ENCODE results near the gene NRF1. TPM values are rescaled to one million over a fixed set of nuclear protein-coding genes. Genes with fewer than 3 reads are reported as not detected.

Gene NRF1
- total and polyA plus RNA-seq, 2 of the 13 experiments (the other 11 are each of a cell fraction or from before 2014, with no cell fraction given), result 9.3 to 10.1 TPM

DNA sequence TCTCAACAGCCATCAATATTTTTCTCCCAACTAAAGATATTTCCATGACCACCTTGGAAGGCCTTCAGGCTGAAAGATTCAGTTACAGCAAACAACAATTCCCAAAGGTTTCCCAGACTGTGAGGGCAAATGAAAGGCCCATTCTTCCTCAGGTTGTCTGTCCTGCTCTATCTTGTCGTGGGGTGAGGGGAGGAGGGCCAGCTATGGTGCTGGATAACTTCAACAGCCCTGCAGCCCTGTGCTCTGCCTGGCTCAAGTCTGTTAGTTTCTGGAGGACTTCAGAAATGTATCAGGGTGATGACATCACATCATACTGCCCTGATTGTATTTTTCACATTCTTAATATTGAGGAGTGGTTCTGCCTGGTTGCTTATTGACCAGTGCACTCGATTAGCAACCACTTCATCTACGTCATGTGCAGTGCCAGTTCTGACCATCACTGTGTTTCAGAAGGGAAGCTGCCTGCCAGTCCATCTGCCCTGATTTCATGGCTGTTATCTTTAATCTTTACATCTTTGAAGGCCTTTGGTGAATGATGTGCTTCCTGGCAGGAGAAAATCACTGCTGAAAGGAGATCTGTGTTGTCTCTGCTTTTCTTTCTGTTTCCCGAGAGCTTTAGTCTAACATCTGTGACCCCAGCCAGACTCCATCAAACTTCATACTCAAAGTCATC lies 135.5 kb downstream of the NRF1 start (continued):
- TF ChIP-seq, protein P1, sequence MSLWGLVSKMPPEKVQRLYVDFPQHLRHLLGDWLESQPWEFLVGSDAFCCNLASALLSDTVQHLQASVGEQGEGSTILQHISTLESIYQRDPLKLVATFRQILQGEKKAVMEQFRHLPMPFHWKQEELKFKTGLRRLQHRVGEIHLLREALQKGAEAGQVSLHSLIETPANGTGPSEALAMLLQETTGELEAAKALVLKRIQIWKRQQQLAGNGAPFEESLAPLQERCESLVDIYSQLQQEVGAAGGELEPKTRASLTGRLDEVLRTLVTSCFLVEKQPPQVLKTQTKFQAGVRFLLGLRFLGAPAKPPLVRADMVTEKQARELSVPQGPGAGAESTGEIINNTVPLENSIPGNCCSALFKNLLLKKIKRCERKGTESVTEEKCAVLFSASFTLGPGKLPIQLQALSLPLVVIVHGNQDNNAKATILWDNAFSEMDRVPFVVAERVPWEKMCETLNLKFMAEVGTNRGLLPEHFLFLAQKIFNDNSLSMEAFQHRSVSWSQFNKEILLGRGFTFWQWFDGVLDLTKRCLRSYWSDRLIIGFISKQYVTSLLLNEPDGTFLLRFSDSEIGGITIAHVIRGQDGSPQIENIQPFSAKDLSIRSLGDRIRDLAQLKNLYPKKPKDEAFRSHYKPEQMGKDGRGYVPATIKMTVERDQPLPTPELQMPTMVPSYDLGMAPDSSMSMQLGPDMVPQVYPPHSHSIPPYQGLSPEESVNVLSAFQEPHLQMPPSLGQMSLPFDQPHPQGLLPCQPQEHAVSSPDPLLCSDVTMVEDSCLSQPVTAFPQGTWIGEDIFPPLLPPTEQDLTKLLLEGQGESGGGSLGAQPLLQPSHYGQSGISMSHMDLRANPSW (CRISPR knock-in tag; IDR thresholded peaks at IDR 0.05; ENCODE audit: borderline replicate concordance), result no peak
- TF ChIP-seq, protein P2, sequence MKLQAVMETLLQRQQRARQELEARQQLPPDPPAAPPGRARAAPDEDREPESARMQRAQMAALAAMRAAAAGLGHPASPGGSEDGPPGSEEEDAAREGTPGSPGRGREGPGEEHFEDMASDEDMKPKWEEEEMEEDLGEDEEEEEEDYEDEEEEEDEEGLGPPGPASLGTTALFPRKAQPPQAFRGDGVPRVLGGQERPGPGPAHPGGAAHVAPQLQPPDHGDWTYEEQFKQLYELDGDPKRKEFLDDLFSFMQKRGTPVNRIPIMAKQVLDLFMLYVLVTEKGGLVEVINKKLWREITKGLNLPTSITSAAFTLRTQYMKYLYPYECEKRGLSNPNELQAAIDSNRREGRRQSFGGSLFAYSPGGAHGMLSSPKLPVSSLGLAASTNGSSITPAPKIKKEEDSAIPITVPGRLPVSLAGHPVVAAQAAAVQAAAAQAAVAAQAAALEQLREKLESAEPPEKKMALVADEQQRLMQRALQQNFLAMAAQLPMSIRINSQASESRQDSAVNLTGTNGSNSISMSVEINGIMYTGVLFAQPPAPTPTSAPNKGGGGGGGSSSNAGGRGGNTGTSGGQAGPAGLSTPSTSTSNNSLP (IDR thresholded peaks at IDR 0.05; ENCODE audit: low read depth, low read length), result no peak
- TF ChIP-seq ZNF746 (CRISPR knock-in tag; IDR thresholded peaks at IDR 0.05), result no peak

DNA sequence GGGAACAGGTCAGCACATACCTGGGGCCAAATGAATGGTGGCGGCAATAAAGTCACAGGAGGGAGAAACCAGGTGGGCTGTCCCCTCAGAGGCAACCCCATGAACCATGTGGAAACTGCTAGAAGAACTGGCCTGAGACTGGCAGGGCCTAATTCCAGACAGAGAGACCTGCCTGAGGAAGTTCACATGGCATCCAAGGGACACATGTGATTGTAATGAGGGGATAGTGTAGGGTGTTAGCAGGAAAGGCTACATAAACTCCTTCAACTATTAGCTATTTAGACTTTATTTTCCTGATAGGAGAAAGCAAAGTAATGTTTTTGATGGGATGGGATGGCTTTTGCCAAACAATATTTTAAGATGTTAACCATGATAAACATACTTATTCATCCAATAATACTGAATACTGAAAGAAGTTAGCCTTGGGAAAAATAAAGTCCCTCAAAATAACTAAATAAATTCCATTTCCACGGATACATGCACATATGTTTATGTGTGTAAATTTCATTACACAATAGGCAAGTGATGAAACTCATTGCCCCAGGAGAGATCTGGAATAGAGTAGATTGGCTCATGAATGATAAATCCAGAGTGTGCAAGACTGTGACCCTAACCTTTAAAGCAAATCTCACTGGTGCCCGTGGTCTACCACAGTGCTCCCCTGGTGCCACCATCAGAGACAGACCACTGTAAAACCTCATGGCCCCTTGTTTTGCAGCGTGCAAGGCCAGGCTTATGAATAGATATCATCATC lies 137.0 kb downstream of the NRF1 start:
- ChIA-PET POLR2A (no interaction called here), CTCF (ENCODE audit: low intra/inter-chr PET ratio, low total read pairs) (no interaction called here)
- no peak for TF ChIP-seq ZNF605 (CRISPR knock-in tag; IDR thresholded peaks at IDR 0.05)
- TF ChIP-seq NFE2 (CRISPR knock-in tag; IDR thresholded peaks at IDR 0.05), result no peak
- no peak for TF ChIP-seq ZNF367 (CRISPR knock-in tag; IDR thresholded peaks at IDR 0.05; ENCODE audit: borderline replicate concordance)
- TF ChIP-seq XRCC5 (optimal IDR thresholded peaks at IDR 0.05; ENCODE audit: low read length), result no peak
- TF ChIP-seq, protein P3, sequence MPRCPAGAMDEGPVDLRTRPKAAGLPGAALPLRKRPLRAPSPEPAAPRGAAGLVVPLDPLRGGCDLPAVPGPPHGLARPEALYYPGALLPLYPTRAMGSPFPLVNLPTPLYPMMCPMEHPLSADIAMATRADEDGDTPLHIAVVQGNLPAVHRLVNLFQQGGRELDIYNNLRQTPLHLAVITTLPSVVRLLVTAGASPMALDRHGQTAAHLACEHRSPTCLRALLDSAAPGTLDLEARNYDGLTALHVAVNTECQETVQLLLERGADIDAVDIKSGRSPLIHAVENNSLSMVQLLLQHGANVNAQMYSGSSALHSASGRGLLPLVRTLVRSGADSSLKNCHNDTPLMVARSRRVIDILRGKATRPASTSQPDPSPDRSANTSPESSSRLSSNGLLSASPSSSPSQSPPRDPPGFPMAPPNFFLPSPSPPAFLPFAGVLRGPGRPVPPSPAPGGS (CRISPR knock-in tag; IDR thresholded peaks at IDR 0.05), result no peak
- no peak for TF ChIP-seq ZNF296 (CRISPR knock-in tag; conservative IDR thresholded peaks at IDR 0.05)

More for the DNA sequence above, 137.0 kb downstream of the NRF1 start:
- no peak overlapping the region for H2AFZ ChIP-seq (ENCODE audit: low read length)
- in situ Hi-C loops (cut with HindIII; ENCODE audit: extremely low pct_ligation_motif_present, low pct_unique_long_range_greater_than_20kb), result no loop called here
- no peak overlapping the region for H3K9ac ChIP-seq (ENCODE audit: insufficient read depth, low read depth, low read length)
- no peaks in the 10 kb centered on the region for H3K79me2 ChIP-seq (ENCODE audit: insufficient read depth, low read length)
- WGBS (ENCODE audit: low lambda C conversion rate), result 97% methylated on average over 4 of the region's 4 CpGs
- FAIRE-seq, result no peak
- no peaks in the 10 kb centered on the region for H3K9me3 ChIP-seq (ENCODE audit: low read length)
- BruUV-seq (replicated peaks), result no TSS peak
- H3K36me3 ChIP-seq (replicated peaks in 1 of 2; ENCODE audit: control insufficient read depth in 1 of 2, insufficient read depth in 2 of 2, low read length in 2 of 2), result peaks cover 7 to 34% of the 10 kb centered on the region in 2 experiments; a peak in 4 of 5 replicates
- no peak for ATAC-seq
- no peak overlapping the region for H3K4me2 ChIP-seq (ENCODE audit: low read depth, low read length)
- H3K27ac ChIP-seq (ENCODE audit: extremely low read length, insufficient read depth, low read length), result no peak overlapping the region
- H3K4me1 ChIP-seq (ENCODE audit: insufficient read depth, low read length), result no peaks in the 10 kb centered on the region
- no peaks in the 10 kb centered on the region for H3K27me3 ChIP-seq (ENCODE audit: control insufficient read depth in 1 of 2, insufficient read depth in 2 of 2, low read length in 2 of 2)
- H3K4me3 ChIP-seq (replicated peaks in 1 of 3; ENCODE audit: insufficient read depth in 1 of 3, low read depth in 2 of 3, low read length in 3 of 3), result no peak overlapping the region
- intact Hi-C loops (cut with micrococcal nuclease; ENCODE audit: unreplicated experiment), result no loop called here
- no peaks in the 10 kb centered on the region for H4K20me1 ChIP-seq (ENCODE audit: insufficient read depth, low read length)
- no peak for DNase-seq (ENCODE audit: low spot score)
